HEK293T (cell line): ENCODE results near the gene ATXN2.
"Not testable (repeated sequence)": the region's sequence is repeated elsewhere in the genome, so short reads cannot be mapped to it uniquely, and the experiment has no call there.

Experiments used
- CTCF ChIA-PET: fragments of 350-600 bp; formaldehyde crosslinking; extraction: SDS; loops from one replicate; lab custom pipeline; 2021; ENCODE audit warnings: antibody characterized with exemption, inconsistent platforms; lab: Yijun Ruan, JAX
- POLR2A ChIA-PET: fragments of 350-600 bp; formaldehyde crosslinking; extraction: SDS; loops from one replicate; lab custom pipeline; 2020; ENCODE audit warnings: antibody characterized with exemption, inconsistent platforms; lab: Yijun Ruan, JAX
- DNase-seq: peaks from one replicate; pipeline ENCODE4 v3.0.0; 2012; ENCODE audit warnings: mixed read lengths; ENCODE audit errors: extremely low spot score
- ARNT ChIP-seq: fragments of 450-650 bp; IDR thresholded peaks from 2 replicates; pipeline ENCODE4 v1.6.1; 2017; ENCODE audit warnings: mild to moderate bottlenecking
- BHLHE40 ChIP-seq: fragments of 450-650 bp; IDR thresholded peaks from 2 replicates; pipeline ENCODE4 v1.6.1; 2016; ENCODE audit warnings: mild to moderate bottlenecking, moderate library complexity, borderline replicate concordance
- CTBP1 ChIP-seq: fragments of 450-650 bp; IDR thresholded peaks from 2 replicates; pipeline ENCODE4 v1.6.1; 2016; ENCODE audit warnings: borderline replicate concordance
- ELF4 ChIP-seq: fragments of 450-650 bp; IDR thresholded peaks from 2 replicates; pipeline ENCODE4 v1.6.1; 2017; ENCODE audit warnings: antibody characterized with exemption
- FOXA1 ChIP-seq: fragments of 450-650 bp; IDR thresholded peaks from 2 replicates; pipeline ENCODE4 v1.6.1; 2016; ENCODE audit warnings: mild to moderate bottlenecking
- FOXK2 ChIP-seq: fragments of 450-650 bp; IDR thresholded peaks from 2 replicates; pipeline ENCODE4 v1.6.1; 2016; ENCODE audit warnings: mild to moderate bottlenecking
- FOXM1 ChIP-seq: fragments of 450-650 bp; IDR thresholded peaks from 2 replicates; pipeline ENCODE4 v1.6.1; 2017; ENCODE audit warnings: mild to moderate bottlenecking, borderline replicate concordance
- HDGF ChIP-seq: fragments of 450-650 bp; IDR thresholded peaks from 2 replicates; pipeline ENCODE4 v1.6.1; 2017; ENCODE audit warnings: antibody characterized with exemption, borderline replicate concordance
- L3MBTL2 ChIP-seq: fragments of 450-650 bp; conservative IDR thresholded peaks from 2 replicates; pipeline ENCODE4 v1.6.1; 2016; ENCODE audit warnings: mild to moderate bottlenecking
- LEF1 ChIP-seq: fragments of 450-650 bp; IDR thresholded peaks from 2 replicates; pipeline ENCODE4 v1.6.1; 2017; ENCODE audit warnings: mild to moderate bottlenecking, borderline replicate concordance
- NFRKB ChIP-seq: fragments of 450-650 bp; IDR thresholded peaks from 2 replicates; pipeline ENCODE4 v1.6.1; 2016; ENCODE audit warnings: mild to moderate bottlenecking, moderate library complexity
- PKNOX1 ChIP-seq: fragments of 450-650 bp; IDR thresholded peaks from 2 replicates; pipeline ENCODE4 v1.6.1; 2016
- SP1 ChIP-seq: fragments of 450-650 bp; IDR thresholded peaks from 2 replicates; pipeline ENCODE4 v1.6.1; 2017
- SUZ12 ChIP-seq: fragments of 450-650 bp; IDR thresholded peaks from 2 replicates; pipeline ENCODE4 v1.6.1; 2016; ENCODE audit warnings: mild to moderate bottlenecking
- TARDBP ChIP-seq: fragments of 450-650 bp; IDR thresholded peaks from 2 replicates; pipeline ENCODE4 v1.6.1; 2016
- ZNF384 ChIP-seq: fragments of 450-650 bp; IDR thresholded peaks from 2 replicates; pipeline ENCODE4 v1.6.1; 2016

The ATXN2 gene

GRCh38 chr12:111590552-111590951, 8.6 kb downstream of the ATXN2 start:
- CTCF ChIA-PET = no interaction called here

GRCh38 chr12:111589601-111590000, 9.5 kb downstream of the ATXN2 start:
- TF ChIP-seq LEF1 (no peak), FOXA1 (no peak), NFRKB (no peak), L3MBTL2 (no peak), FOXK2 (no peak), ZNF384 (no peak), ELF4 (no peak), SP1 (no peak), TARDBP (no peak), ARNT (no peak), PKNOX1 (no peak), BHLHE40 (no peak), HDGF (no peak)
- ChIA-PET POLR2A (no interaction called here), CTCF (no interaction called here)
- DNase-seq = no peak

More at GRCh38 chr12:111590552-111590951, 8.6 kb downstream of the ATXN2 start:
- no peak for DNase-seq
- POLR2A ChIA-PET = no interaction called here
- TF ChIP-seq TARDBP (no peak), ARNT (no peak), L3MBTL2 (no peak), SP1 (no peak), NFRKB (no peak), FOXK2 (no peak), PKNOX1 (no peak), FOXA1 (no peak), BHLHE40 (no peak), LEF1 (no peak), CTBP1 (no peak), ELF4 (no peak), SUZ12 (no peak), ZNF384 (no peak), FOXM1 (no peak), HDGF (no peak)

DNA sequence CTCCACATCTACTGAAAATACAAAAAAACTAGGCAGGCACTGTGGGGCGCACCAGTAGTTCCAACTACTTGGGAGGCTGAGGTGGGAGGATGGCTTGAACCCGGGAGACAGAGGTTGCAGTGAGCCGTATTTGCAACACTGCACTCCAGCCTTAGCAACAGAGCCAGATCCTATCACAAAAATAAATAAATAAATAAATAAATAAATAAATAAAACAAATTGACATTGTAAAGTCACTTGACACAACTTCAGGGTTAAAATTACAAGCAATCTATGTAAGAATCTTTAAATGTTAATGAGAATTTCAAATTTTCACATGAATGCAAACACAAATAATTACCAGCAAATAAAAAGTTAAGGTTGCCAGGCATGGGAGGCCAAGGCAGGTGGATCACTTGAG, 11.1 kb downstream of the ATXN2 start:
- TF ChIP-seq SUZ12 (no peak), FOXA1 (no peak), TARDBP (no peak), L3MBTL2 (no peak), BHLHE40 (no peak)
- ChIA-PET POLR2A (no interaction called here), CTCF (no interaction called here)
- no peak for DNase-seq

- DNase-seq = no peak
- POLR2A ChIA-PET = no interaction called here
- no peak for TF ChIP-seq BHLHE40
- no peak for TF ChIP-seq TARDBP
- TF ChIP-seq ZNF384 = no peak
- TF ChIP-seq PKNOX1 = no peak
- TF ChIP-seq L3MBTL2 = no peak
- TF ChIP-seq SP1 = no peak
- TF ChIP-seq NFRKB = no peak
- no peak for TF ChIP-seq CTBP1
- TF ChIP-seq ELF4 = no peak
- CTCF ChIA-PET = no interaction called here
These were observed 12.1 kb downstream of the ATXN2 start for GRCh38 chr12:111586986-111587385.

GRCh38 chr12:111585690-111586089, 13.4 kb downstream of the ATXN2 start:
- TF ChIP-seq FOXK2 = no peak
- no peak for TF ChIP-seq SP1
- TF ChIP-seq ARNT = no peak
- no peak for TF ChIP-seq SUZ12
- no peak for TF ChIP-seq ELF4
- TF ChIP-seq ZNF384 = no peak
- no peak for TF ChIP-seq LEF1
- TF ChIP-seq L3MBTL2 = no peak
- no peak for TF ChIP-seq PKNOX1
- TF ChIP-seq FOXA1 = no peak
- no peak for TF ChIP-seq TARDBP
- TF ChIP-seq HDGF = no peak
- no peak for TF ChIP-seq NFRKB
- TF ChIP-seq FOXM1 = no peak
- no peak for TF ChIP-seq BHLHE40
- no peak for TF ChIP-seq CTBP1
- ChIA-PET CTCF (interaction anchor here (0.7 kb wide), 1 partner anchor 91 kb away, joined by 7 read pairs; no protein-coding TSS in a partner anchor), POLR2A (no interaction called here)
- no peak for DNase-seq

- DNase-seq = no peak
- CTCF ChIA-PET = interaction anchor here (0.7 kb wide), 1 partner anchor 32 kb away, joined by 3 read pairs; no protein-coding TSS in a partner anchor
- POLR2A ChIA-PET = no interaction called here
- no peak for TF ChIP-seq LEF1
- TF ChIP-seq TARDBP = no peak
- no peak for TF ChIP-seq ZNF384
- TF ChIP-seq L3MBTL2 = no peak
- TF ChIP-seq FOXM1 = no peak
- TF ChIP-seq CTBP1 = no peak
These were observed 14.2 kb downstream of the ATXN2 start for GRCh38 chr12:111584959-111585358.

DNA sequence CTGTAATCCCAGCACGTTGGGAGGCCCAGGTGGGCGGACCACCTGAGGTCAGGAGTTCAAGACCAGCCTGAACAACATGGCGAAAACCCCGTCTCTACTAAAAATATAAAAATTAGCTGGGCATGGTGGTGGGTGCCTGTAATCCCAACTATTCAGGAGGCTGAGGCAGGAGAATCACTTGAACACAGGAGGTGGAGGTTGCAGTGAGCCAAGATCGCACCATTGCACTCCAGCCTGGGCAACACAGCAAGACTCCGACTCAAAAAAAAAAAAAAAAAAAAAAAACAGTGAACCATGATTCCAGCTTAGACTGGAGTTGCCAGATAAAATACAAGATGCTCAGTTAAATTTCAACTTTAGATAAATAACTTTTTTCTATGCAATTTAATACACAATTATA, 15.6 kb downstream of the ATXN2 start:
- DNase-seq, POLR2A ChIA-PET, CTCF ChIA-PET: not testable (repeated sequence)
